Left kidney (tissue), 1 donor: ENCODE measurements around the gene RNF14. TPM values are rescaled to one million over a fixed set of nuclear protein-coding genes. Genes with fewer than 3 reads are reported as not detected.

Source experiments
- polyA plus RNA-seq: library from polyadenylated mRNA; unstranded; fragments of 120-200 nt; gene quantifications from one replicate; pipeline ENCODE4 v1.2.1, GENCODE V29; 2013; ENCODE audit not compliant: insufficient read length

The RNF14 gene
- polyA plus RNA-seq, 1 donor = 66.6 TPM

Other genes starting within 250 kb of the RNF14 start
- gene PCDH1, start 90.7 kb upstream of the RNF14 start, polyA plus RNA-seq = 22.4 TPM
- 133 TPM for gene DELE1, start 45.2 kb upstream of the RNF14 start, polyA plus RNA-seq
- 15.7 TPM for gene PCDH12, start 10.9 kb upstream of the RNF14 start, polyA plus RNA-seq
- 66.2 TPM for gene GNPDA1, start 43.9 kb downstream of the RNF14 start, polyA plus RNA-seq
- gene NDFIP1, start 139.7 kb downstream of the RNF14 start, polyA plus RNA-seq = 135 TPM